GM20000 (cell line): ENCODE measurements around the gene LRRN2.
A peak's percentile ranks its signal among the peaks of the same experiment; 100 is the strongest.

Experiments
- DNase-seq: peaks from one replicate; pipeline ENCODE4 v3.0.0; 2012; ENCODE audit warnings: low spot score
- TF ChIP-seq, protein P1 (sequence below): IDR thresholded peaks from 2 replicates; pipeline ENCODE4 v1.5.1; 2012; ENCODE audit warnings: mild to moderate bottlenecking, control low read depth; ENCODE audit errors: extremely low read depth, missing control alignments

LRRN2 gene

DNA sequence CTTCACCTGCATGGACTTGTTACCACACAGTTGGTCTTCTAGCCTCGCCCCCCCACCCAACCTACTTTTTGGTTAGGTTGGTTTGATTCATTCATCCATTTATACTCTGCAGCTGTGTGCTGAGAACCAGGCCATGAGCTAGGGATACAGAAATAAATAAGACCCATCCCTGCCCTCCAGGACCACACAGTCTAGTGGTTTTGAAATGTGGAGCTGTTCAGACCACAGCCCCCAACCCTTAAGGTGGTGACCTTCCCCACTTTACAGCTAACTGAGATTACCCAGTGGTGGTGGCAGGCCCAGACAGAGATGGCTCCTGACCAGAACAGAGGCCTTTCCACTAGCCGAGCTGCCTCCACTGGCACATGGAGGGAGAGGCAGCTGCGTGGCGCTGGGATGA lies 37.0 kb downstream of the LRRN2 start:
- TF ChIP-seq, protein P1, sequence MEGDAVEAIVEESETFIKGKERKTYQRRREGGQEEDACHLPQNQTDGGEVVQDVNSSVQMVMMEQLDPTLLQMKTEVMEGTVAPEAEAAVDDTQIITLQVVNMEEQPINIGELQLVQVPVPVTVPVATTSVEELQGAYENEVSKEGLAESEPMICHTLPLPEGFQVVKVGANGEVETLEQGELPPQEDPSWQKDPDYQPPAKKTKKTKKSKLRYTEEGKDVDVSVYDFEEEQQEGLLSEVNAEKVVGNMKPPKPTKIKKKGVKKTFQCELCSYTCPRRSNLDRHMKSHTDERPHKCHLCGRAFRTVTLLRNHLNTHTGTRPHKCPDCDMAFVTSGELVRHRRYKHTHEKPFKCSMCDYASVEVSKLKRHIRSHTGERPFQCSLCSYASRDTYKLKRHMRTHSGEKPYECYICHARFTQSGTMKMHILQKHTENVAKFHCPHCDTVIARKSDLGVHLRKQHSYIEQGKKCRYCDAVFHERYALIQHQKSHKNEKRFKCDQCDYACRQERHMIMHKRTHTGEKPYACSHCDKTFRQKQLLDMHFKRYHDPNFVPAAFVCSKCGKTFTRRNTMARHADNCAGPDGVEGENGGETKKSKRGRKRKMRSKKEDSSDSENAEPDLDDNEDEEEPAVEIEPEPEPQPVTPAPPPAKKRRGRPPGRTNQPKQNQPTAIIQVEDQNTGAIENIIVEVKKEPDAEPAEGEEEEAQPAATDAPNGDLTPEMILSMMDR = no peak
- no peak for DNase-seq

DNA sequence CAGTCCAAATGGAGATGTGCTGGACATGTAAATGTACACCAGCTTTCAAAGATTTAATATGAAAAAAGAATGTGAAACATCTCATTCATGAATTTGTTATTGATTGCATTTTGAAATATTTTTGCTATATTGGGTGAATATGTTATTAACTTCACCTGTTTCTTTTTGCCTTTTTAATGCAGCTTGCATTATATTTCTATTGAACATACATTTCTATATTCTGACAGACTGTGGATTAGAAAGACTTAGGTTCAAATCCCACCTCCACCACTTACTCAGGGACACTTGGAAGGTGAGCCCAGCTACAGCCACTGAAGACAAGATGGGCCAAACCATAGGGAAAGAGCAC lies 37.8 kb downstream of the LRRN2 start:
- TF ChIP-seq, protein P1 = no peak
- DNase-seq = no peak

DNA sequence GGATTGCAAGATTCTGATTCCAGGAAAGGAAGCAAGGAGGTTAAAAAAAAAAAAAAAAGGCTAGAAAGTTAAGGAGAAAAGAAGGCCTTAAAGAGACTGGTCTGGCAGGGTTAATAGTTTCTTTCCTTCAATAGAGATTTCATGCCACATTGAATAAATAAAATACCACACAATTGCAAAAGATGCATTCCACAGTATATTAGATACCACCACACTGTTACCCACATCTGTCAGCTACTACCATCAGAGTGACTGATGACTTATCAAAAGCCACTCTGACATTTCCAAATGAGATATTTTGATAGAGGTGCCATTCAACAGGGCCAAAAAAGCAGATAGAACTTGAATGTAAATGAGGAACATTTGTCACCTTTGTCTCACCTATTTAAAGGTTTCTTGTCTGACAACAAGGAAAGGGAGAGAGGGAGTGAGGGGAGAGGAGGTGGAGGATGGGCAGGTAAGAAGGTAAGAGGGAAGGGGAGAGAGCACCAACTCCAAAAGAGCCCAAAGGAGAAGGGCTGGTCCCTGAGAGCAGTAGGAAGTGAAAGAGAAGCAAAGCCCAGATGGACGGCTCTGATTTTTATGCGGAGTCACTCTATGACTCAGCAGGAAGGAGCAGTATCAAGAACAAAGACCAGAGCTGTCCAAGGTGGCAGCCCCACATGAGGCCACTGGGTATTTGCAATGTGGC lies 38.3 kb downstream of the LRRN2 start:
- TF ChIP-seq, protein P1 = no peak
- peak; percentile 70 for DNase-seq

DNA sequence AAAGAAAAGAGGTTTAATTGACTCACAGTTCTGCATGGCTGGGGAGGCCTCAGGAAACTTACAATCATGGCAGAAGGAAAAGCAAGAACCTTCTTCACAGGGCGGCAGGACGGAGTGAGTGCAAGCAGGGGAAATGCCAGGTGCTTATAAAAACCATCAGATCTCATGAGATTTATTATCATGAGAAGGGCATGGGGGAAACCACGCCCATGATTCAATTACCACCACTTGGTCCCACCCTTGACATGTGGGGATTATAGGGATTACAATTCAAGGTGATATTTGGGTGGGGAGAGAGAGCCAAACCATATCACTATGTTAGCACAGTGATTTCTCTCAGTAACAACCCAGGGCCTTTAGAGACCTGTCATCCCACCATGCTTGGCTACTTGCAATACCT lies 39.9 kb downstream of the LRRN2 start:
- no peak for DNase-seq
- TF ChIP-seq, protein P1 = no peak

DNA sequence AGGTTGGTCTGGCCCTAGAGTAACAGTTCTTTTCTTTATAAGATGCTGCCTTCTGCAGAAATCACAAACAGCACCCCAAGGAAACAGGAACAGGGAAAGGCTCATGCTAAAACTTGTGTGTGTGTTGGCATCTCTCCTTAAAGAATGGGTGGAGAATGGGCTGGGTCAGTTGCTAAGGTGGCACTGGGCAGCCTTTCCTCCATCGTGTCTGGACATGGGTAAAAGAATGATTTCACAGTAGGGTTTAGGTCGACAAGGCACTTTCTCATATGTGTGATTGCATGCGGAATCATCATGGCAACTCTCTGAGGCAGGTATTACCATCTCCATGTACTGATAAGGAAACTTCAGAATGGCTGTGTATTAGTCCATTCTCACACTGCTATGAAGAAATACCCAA lies 40.3 kb downstream of the LRRN2 start:
- TF ChIP-seq, protein P1 = no peak
- DNase-seq = no peak

DNA sequence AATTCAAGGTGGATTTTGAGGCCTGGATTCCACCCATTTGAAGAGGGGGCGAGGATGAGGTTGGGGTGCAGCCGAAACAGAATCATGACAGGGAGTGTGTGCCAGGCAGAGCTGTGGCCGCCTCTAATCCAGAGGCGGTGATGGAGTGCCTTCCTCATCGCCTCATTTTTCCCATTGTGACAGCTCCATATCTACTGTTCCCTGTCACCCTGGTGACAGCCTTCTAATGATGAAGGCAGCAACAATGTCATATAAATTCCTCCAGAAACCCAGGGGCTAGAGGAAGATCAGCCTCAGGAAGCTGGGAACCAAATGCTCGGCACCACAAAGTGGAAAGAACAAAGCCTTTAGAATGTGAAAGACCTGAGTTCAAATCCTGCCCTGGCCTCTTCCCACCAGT lies 42.0 kb downstream of the LRRN2 start:
- TF ChIP-seq, protein P1 = no peak
- DNase-seq = no peak

DNA sequence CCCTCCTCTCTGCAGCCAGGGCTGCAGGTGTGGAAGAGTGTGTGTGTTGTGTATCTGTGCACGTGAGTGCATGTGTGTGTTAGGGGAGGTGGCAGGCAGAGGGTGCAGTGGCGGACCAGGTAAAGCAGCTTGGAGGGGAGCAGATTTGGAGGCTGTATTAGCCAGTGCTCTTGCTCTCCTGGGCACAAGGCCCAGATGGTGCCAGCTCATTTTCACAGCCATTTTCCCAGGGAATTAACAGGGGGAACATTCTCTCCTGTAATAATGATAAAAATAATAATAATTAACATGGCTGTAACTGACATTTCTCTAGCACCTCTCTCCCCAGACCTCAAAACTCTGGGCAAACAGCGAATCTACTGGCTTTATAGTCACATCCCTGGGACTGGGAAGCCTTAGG lies 43.6 kb downstream of the LRRN2 start:
- TF ChIP-seq, protein P1 = no peak
- no peak for DNase-seq
